Heart left ventricle (tissue), 16 donors: ENCODE results near the gene ARHGAP31. TPM values are rescaled to one million over a fixed set of nuclear protein-coding genes. Genes with fewer than 3 reads are reported as not detected.
A peak's percentile ranks its signal among the peaks of the same experiment; 100 is the strongest.

Experiments
- ATAC-seq, 4 donors: fragments of 200-7000 bp; cut with Tn5 transposase; one replicate each; pipeline ENCODE4 v1.9.1; 2020 to 2022; ENCODE audit warnings: moderate library complexity in 4 of 4, mild to moderate bottlenecking in 3 of 4, moderate number of reproducible peaks in 1 of 4
- DNase-seq, 5 donors: peaks; one replicate each; pipeline ENCODE4 v3.0.0-alpha.2; 2020
- H3K27ac ChIP-seq, 12 donors: fragments of 200-600 bp; sonication (generic) in 4 of 12; one replicate each; pipeline versions ENCODE4 v1.5.0 to v1.8.0; 2016 to 2022; ENCODE audit warnings: mild to moderate bottlenecking in 2 of 12
- H3K27me3 ChIP-seq, 9 donors: fragments of 200-600 bp; sonication (generic) in 2 of 9; one replicate each; pipeline versions ENCODE4 v1.5.1 to v1.8.0; 2016 to 2022; ENCODE audit warnings: mild to moderate bottlenecking in 3 of 9
- H3K36me3 ChIP-seq, 9 donors: fragments of 200-600 bp; sonication (generic) in 2 of 9; one replicate each; pipeline versions ENCODE4 v1.5.0 to v1.8.0; 2018 to 2022; ENCODE audit warnings: mild to moderate bottlenecking in 2 of 9
- H3K4me1 ChIP-seq, 12 donors: fragments of 200-600 bp; sonication (generic) in 4 of 12; one replicate each; pipeline versions ENCODE4 v1.5.0 to v1.8.0; 2016 to 2022; ENCODE audit warnings: mild to moderate bottlenecking in 3 of 12
- H3K4me3 ChIP-seq, 12 donors: fragments of 200-600 bp; sonication (generic) in 4 of 12; one replicate each; pipeline versions ENCODE4 v1.5.0 to v1.8.0; 2017 to 2022; ENCODE audit warnings: mild to moderate bottlenecking in 9 of 12, moderate library complexity in 4 of 12
- H3K9me3 ChIP-seq, 12 donors: fragments of 200-600 bp; sonication (generic) in 4 of 12; one replicate each; pipeline versions ENCODE4 v1.5.0 to v1.8.0; 2016 to 2022; ENCODE audit warnings: mild to moderate bottlenecking in 1 of 12
- POLR2A ChIP-seq, 2 donors: fragments of 450-650 bp; IDR thresholded peaks; one replicate each; pipeline ENCODE4 v1.6.1; 2017; ENCODE audit warnings: antibody characterized with exemption in 2 of 2, mild to moderate bottlenecking in 2 of 2, moderate library complexity in 2 of 2
- WGBS, 4 donors: extraction: QIAGEN DNeasy Blood & Tissue Kit in 2 of 4; methylation state at CpG; one replicate each; pipeline versions ENCODE4 v1.1.5 to v1.1.7; 2013 to 2018; 5-methylcytosine and 5-hydroxymethylcytosine counted together
- intact Hi-C, 10 donors: fragments of 100-400 bp; cut with DNase I; formaldehyde crosslinking; loops; one replicate each; pipeline versions ENCODE4 v1.11.1 to v1.14.2; 2022
- polyA plus RNA-seq, 2 donors: library from polyadenylated mRNA; stranded (reverse); fragments of 200-250 nt; gene quantifications; one replicate each; pipeline ENCODE4 v1.2.3, GENCODE V29; 2013
- total RNA-seq, 9 donors: library from RNA; depleted of rRNA in 2 of 9; stranded (reverse); fragments of >200 nt in 2 of 9; fragmentation: NEBNext Ultra II Directional in 3 of 9; extraction: Animal tissue kit (Norgen Biotek cat#: 25700) in 3 of 9; gene quantifications; one replicate each; pipeline versions ENCODE4 v1.1.0 to v1.2.4, GENCODE V29; 2016 to 2023
- TF ChIP-seq, protein P1 (sequence below), 12 donors: fragments of 200-600 bp; sonication (generic) in 4 of 12; IDR thresholded peaks; one replicate each; pipeline versions ENCODE4 v1.5.0 to v1.8.0; 2018 to 2022; ENCODE audit warnings: antibody characterized with exemption in 12 of 12, mild to moderate bottlenecking in 5 of 12
- donor health status: ischemic (EF 13 %, LVEDD 7.1; RV severe dilation, severe dysfunction).
- donor health status: healthy with polysubstance abuse.
- donor health status: DM: no; HTN: yes; CAD: no.
- donor health status: DM: no; HTN: no; CAD: no.
- donor health status: ischemic (EF 25% LVEDD 6.9; RV normal size, moderate dysfunction).
- donor health status: ischemic (EF 25% LVEDD 5.7; RV mildly dilated, moderate dysfunction).
- donor health status: healthy.
- donor health status: DM: yes; HTN: yes; CAD: no.
- donor health status: ischemic (EF 35%, LVEDD 5.7; RV mildly dilated, moderate dysfunction).
- donor health status: nonischemic (EF 11% LVEDD 7.7; RV severe dilation, severe dysfunction).
- donor health status: DM: yes; HTN: yes; CAD: no.
- donor health status: PGD.
- donor health status: ischemic (EF 29% LVEDD 5.4; RV normal size, mild dysfunction).
- donor health status: nonischemic (EF 23%, LVEDD 6.1; RV moderate dilation, normal function).

ARHGAP31 gene
- total and polyA plus RNA-seq, 11 donors = 10.4 to 79.1 (median 33.5) TPM

DNA sequence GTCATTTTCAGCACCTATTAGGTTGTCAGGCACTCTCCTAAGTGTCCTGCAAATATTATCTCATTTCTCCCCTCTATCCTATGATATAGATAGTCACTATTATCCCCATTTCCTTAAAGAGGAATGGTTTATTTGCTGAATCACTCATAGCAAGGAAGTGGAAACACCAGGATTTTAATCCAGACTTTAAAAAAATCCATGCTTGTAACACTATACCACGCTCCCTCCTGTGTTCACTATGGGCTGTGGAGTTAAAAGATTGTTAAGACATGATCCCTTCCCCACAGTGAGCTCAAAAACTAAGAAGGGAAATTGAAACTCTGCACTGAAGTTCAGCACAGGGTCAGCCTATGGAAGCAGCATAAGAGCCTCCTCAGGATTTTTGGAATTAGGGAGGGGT, 109.0 kb downstream of the ARHGAP31 start:
- no peak for TF ChIP-seq POLR2A (IDR thresholded peaks at IDR 0.05)
- TF ChIP-seq, protein P1, sequence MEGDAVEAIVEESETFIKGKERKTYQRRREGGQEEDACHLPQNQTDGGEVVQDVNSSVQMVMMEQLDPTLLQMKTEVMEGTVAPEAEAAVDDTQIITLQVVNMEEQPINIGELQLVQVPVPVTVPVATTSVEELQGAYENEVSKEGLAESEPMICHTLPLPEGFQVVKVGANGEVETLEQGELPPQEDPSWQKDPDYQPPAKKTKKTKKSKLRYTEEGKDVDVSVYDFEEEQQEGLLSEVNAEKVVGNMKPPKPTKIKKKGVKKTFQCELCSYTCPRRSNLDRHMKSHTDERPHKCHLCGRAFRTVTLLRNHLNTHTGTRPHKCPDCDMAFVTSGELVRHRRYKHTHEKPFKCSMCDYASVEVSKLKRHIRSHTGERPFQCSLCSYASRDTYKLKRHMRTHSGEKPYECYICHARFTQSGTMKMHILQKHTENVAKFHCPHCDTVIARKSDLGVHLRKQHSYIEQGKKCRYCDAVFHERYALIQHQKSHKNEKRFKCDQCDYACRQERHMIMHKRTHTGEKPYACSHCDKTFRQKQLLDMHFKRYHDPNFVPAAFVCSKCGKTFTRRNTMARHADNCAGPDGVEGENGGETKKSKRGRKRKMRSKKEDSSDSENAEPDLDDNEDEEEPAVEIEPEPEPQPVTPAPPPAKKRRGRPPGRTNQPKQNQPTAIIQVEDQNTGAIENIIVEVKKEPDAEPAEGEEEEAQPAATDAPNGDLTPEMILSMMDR (IDR thresholded peaks at IDR 0.05) = no peak
- Histone ChIP-seq H3K27ac (no peak overlapping the region), H3K4me3 (no peak overlapping the region), H3K9me3 (no peaks in the 10 kb centered on the region), H3K36me3 (peaks cover 0 to 99% (median 85%) of the 10 kb centered on the region in 9 donors), H3K27me3 (no peaks in the 10 kb centered on the region), H3K4me1 (peaks cover 0 to 7% (median 0%) of the 10 kb centered on the region in 12 donors)
- DNase-seq (no peak), ATAC-seq (no peak)
- intact Hi-C loops = no loop called here
- WGBS, 4 donors = 94 to 100% (median 98%) methylated on average over 1 of the region's 1 CpG

DNA sequence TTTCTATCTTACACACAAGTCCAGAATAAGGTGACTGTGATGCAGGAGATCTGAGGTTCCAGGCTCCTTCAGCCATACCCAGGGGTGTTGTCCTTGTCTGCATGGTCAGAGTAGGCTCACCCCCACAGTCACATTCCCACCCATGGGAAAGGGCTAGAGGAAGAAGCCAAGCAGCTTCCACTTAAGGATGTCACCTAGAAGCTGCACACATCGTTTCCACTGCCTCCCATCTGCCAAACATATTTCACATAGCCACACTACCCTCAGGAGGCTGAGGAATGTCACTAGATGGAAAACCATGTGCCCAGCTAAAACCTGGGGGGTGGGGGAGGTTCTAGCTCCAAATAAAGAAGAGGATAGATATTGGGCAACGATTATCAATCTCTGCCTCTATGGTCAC, 111.1 kb downstream of the ARHGAP31 start:
- no peaks in the 10 kb centered on the region for H3K9me3 ChIP-seq
- H3K36me3 ChIP-seq = peaks cover 1 to 99% (median 79%) of the 10 kb centered on the region in 9 donors
- DNase-seq = no peak
- 45 to 58% (median 51%) methylated on average over 2 of the region's 2 CpGs for WGBS, 4 donors
- H3K4me1 ChIP-seq = peaks cover 0 to 7% (median 0%) of the 10 kb centered on the region in 12 donors
- H3K4me3 ChIP-seq = no peak overlapping the region
- intact Hi-C loops = no loop called here
- no peak overlapping the region for H3K27ac ChIP-seq
- peak in 2 of 4 donors; percentile 34 to 58 for ATAC-seq
- no peak for TF ChIP-seq POLR2A (IDR thresholded peaks at IDR 0.05)
- TF ChIP-seq, protein P1 (IDR thresholded peaks at IDR 0.05) = no peak
- no peaks in the 10 kb centered on the region for H3K27me3 ChIP-seq

DNA sequence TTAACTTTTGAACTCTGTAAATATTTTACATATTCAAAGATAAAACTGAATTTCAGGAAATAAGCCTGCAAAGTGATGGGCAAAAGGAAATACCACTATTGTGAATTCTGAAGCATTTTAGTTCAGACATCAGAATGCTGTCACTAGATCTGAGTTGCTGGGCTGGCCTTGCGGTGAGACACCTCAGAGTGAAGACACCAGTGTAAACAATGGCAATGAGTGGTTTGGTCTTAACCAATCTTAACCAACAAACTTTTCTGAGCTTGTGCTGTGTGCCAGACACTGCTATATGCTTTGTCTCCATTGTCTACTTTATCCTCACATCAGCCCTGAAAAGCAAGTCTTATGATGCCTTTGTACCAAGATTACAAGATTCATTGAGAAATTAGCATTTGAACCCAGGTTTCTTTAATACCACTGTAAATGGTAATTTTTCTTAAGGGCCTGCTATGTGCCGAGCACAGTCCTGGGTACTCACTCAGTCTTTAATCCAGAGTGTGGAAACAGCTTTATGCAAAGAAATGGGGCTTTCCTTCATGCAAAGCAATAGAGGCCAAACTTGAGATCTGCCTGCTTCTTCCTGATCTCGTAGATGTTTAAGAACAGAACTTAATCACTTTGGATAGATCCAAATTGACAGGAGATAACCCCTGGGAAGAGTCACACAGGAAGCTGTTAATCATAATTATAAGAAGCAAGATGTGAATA, 114.2 kb downstream of the ARHGAP31 start:
- WGBS, 4 donors = 84 to 100% (median 95%) methylated on average over 3 of the region's 3 CpGs
- DNase-seq = no peak

DNA sequence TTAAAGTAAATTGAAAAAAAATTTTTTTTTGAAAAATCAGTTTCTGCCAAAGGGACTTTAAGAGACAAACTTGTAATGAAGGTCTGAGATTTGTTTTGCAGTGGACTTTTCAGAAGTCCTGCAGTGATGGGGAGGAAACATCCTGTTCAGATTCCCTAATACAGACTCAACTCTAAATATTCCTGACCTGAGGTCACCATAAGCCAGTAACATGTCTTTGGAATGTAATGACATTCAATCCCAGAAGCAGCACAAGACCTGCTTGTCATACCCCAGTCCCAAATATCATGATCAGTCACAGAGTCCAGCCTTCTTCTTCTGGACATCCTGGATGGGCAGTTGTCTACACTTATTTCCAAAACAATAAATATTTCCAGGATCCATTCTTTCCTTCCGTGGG, 115.7 kb downstream of the ARHGAP31 start:
- TF ChIP-seq, protein P1 (IDR thresholded peaks at IDR 0.05) = no peak
- TF ChIP-seq POLR2A (IDR thresholded peaks at IDR 0.05) = no peak
- H3K27me3 ChIP-seq = no peaks in the 10 kb centered on the region

More for the DNA sequence above, 114.2 kb downstream of the ARHGAP31 start:
- TF ChIP-seq POLR2A (IDR thresholded peaks at IDR 0.05) = no peak
- TF ChIP-seq, protein P1 (IDR thresholded peaks at IDR 0.05) = no peak
- H3K9me3 ChIP-seq = no peaks in the 10 kb centered on the region
- no peak overlapping the region for H3K4me3 ChIP-seq
- H3K27me3 ChIP-seq = no peaks in the 10 kb centered on the region
- ATAC-seq = no peak
- H3K4me1 ChIP-seq = peaks cover 0 to 7% (median 0%) of the 10 kb centered on the region in 12 donors
- intact Hi-C loops = no loop called here
- H3K36me3 ChIP-seq = peaks cover 3 to 97% (median 79%) of the 10 kb centered on the region in 9 donors
- H3K27ac ChIP-seq = no peak overlapping the region

More for the DNA sequence above, 115.7 kb downstream of the ARHGAP31 start:
- intact Hi-C loops = loop anchor here in 1 of 10 donors (10.0 kb wide), 1 partner anchor 275 kb away; no protein-coding TSS in a partner anchor
- H3K36me3 ChIP-seq = peaks cover 3 to 98% (median 89%) of the 10 kb centered on the region in 9 donors
- no peak for DNase-seq
- no peaks in the 10 kb centered on the region for H3K9me3 ChIP-seq
- no peak overlapping the region for H3K4me3 ChIP-seq
- no peak overlapping the region for H3K27ac ChIP-seq
- 80 to 96% (median 92%) methylated on average over 1 of the region's 1 CpG for WGBS, 4 donors
- H3K4me1 ChIP-seq = peaks cover 0 to 7% (median 0%) of the 10 kb centered on the region in 12 donors
- no peak for ATAC-seq
